ENCODE data around the gene NSD2.

GRCh38 chr4:1874201-1874600 is 3.0 kb downstream of the NSD2 start:
- TF ChIP-seq, protein P1, sequence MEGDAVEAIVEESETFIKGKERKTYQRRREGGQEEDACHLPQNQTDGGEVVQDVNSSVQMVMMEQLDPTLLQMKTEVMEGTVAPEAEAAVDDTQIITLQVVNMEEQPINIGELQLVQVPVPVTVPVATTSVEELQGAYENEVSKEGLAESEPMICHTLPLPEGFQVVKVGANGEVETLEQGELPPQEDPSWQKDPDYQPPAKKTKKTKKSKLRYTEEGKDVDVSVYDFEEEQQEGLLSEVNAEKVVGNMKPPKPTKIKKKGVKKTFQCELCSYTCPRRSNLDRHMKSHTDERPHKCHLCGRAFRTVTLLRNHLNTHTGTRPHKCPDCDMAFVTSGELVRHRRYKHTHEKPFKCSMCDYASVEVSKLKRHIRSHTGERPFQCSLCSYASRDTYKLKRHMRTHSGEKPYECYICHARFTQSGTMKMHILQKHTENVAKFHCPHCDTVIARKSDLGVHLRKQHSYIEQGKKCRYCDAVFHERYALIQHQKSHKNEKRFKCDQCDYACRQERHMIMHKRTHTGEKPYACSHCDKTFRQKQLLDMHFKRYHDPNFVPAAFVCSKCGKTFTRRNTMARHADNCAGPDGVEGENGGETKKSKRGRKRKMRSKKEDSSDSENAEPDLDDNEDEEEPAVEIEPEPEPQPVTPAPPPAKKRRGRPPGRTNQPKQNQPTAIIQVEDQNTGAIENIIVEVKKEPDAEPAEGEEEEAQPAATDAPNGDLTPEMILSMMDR (IDR thresholded peaks at IDR 0.05), result no peak
- TF ChIP-seq POLR2A (IDR thresholded peaks at IDR 0.05), result no peak
